ENCODE results near the gene TSC2.

Gene TSC2

GRCh38 chr16:2047330-2048115 is at the start of gene TSC2, which contains the start of gene NTHL1:
TSC2 (plus strand) TSS chr16:2047985; CDS start chr16:2048616, 631 bp downstream.
NTHL1 (minus strand) TSS chr16:2047834; CDS start chr16:2047823, 11 bp downstream.
- peak; percentile 96 for DNase-seq

DNA sequence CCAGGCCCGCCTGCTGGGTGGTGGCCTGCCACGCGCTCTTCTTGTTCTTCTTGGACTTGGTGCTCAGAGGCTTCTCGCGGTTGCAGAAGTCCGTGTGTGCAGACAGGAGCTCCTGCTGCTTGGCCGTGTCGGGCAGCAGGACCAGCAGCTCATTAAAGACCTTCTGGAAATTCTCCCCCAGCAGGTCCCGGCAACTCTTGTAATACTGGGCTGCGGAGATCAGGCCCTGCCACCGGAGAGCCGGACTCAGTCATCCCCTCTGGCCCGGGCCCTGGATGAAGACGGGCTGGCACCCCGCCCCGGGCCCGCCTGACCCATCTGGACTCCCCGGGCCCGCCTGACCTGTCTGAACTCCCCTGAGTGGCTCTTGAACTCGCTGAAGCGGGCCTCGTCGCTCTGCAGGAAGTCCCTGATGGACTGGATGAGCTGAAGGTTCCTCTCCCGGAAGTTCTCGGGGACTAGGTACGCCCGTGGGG is 49.4 kb upstream of the TSC2 start:
- no peak for DNase-seq

DNA sequence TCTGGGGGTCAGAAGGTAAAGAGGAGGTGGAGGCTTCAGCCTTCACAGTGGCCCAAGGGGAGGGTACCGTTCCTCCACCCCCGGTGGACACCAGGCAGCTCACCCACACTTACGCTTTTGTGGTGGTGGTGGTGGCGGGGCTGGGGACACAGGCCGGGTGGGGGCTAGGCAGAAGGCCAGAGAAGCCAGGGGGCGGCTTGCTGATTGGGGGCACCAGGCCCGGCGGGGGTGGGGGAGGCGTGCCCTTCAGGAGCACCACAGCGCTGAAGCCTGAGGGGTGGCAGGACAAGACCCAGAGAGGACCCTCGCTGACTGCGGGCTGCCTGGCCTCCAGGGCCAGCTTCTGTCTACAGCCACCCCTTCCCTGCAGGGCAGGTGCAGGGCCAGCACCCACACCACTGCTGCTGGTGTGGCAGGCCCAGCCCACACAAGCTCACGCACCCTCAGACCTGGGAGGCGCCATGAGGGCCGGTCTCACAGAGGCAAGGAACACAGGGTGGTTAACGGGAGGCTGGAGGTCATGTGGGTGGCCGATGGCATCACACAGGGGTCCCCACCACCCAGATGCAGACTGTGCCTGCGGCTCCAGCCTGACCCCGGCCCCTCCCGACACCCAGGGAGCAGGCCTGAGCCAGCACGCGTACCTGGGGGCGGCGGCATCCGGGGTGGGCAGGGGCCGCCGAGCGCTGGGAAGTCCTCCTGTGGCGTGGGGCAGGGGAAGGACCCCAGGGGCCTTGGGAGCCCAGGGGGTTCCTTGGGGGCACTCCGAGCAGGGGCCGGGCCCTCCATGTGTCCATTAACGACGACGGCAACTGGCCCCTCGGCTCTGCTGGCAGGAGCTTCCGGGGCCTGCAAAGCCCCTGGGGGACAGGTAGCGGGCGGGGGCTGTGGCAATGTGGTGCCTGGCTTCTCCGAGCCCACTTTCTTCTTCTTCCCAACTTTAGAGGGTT is 48.7 kb upstream of the TSC2 start:
- DNase-seq = no peak

DNA sequence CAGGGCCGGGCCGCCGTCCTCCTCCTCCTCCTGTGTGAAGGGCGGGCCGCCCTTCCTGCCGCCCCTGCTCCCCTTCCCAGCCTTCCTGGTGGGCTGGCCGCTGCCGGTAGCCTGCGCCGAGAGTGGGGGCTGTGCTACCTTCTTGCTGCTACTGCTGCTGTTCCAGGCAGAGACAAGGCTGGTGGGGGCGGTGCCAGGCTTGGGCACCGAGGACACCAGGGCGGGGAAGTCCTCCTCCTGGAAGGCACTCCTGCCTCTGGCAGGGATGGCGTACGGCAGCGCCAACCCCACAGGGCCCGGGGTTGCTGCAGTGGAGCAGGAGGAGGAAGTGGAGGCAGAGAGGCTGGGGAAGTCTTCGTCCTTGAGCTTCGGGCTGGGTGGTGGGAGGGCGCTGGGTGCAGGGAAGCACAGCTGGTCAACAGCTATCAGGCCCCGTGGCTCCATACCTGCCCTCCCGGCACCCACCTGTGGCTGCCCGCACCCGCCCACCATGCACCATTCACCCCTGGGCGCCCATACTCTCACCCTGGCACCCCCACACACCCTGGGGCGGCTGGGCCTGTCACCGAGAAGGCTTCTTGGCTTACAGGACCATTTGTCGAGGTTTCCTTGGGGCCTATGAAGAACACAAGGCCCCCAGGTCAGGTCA is 47.8 kb upstream of the TSC2 start:
- no peak for DNase-seq

DNA sequence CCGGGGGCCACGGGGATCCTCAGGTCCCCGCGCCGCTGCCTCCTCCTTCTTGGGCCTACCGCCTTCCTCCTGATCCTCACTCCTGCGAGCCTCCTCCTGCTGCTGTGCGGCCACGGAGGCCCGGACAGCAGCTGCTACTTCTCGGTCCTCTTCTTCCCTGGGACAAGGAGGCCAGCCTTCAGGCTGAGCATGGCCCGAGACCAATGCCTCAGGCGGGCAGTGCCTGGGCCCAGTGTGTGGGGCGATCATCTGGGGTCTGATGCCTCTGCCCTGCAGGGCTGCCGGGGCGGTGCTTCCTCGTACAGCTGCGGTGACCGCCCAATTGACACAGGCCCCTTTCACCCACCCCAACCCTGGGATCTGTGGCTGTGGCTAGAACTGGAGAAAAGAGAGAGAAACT is 46.8 kb upstream of the TSC2 start:
- DNase-seq = no peak

DNA sequence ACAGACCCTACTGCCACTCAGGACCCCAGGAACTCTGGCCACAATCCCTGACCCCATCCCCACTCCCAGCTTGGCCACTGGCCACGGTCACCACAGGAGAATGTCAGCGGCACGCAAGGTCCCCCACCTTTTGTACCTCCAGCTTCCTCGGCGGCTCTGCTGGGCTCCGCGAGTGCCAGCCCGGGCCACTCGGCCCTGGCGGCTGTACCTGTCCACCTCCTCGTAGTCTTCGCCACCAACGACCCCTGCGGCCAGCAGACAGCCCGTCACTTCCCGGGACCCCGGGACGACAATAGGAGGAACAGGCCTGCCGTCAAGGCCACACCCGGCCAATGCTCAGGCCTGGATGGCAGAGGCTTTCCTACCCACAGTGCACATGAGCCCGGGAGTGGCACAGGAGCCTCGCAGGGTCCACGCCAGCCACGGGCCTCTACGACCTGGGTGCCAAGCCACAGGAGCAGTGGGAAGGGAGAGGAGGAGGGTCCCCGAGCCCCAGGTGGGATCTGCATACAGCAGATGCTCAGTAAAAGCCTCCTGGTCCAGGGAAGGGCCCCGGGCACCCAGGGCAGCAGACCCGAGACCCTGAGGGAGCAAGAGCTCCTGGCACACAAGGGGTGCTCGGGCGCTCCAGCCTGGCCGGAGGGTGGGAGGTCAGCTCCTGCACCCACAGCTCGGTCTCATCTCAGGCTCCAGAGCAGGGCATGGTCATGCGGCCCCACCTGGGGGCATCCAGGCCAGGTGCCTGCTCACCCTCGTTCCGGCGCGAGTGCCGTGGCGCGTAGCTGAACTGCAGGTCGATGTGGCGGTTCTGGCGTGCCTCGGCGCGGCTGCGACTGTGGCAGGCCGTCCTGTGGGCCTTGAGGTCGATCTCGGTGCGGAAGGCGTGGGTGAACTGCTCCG is 46.1 kb upstream of the TSC2 start:
- DNase-seq = no peak

DNA sequence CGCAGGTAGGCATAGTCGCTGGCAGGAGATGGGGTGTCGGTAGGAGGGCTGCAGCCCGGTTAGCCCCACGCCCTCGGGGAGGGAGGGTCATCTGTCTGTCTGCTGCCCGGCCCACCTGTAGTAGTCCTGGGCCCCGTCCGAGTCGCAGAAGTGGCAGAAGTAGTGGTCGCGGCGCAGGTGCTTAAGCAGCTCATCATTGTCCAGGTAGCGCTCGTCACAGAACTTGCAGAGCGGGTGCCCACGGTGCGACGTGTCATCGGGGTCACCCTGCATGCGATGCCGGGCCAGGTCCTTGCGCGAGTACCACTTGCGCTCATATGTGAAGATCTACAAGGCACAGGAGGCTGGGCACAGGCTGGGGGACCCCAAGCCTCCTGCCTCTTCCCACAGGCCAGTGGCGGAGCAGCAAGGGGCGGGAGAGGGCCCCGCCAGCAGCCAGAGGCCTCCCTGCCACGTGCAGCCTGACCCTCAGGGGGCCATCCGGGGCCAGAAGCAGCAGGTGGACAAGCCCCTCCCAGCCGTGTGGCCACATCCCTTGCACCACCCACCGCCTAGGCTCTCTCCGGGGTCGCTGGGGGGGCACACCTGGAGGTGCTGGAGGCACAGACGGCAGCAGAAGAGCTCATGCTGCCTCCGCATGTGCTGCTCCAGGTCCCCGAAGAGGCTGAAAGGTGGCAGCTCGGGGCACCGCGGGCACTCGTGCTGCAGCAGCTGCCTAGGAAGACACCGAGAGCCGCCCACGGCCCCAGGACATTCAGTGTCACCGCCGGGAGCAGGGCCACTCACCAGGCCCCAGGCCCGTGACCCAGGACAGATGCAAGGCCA is 45.2 kb upstream of the TSC2 start:
- no peak for DNase-seq

- DNase-seq = no peak
These were observed 44.5 kb upstream of the TSC2 start for GRCh38 chr16:2003231-2003826.

- peak; percentile 97 for DNase-seq
These were observed 43.8 kb upstream of the TSC2 start for GRCh38 chr16:2003827-2004641.

DNA sequence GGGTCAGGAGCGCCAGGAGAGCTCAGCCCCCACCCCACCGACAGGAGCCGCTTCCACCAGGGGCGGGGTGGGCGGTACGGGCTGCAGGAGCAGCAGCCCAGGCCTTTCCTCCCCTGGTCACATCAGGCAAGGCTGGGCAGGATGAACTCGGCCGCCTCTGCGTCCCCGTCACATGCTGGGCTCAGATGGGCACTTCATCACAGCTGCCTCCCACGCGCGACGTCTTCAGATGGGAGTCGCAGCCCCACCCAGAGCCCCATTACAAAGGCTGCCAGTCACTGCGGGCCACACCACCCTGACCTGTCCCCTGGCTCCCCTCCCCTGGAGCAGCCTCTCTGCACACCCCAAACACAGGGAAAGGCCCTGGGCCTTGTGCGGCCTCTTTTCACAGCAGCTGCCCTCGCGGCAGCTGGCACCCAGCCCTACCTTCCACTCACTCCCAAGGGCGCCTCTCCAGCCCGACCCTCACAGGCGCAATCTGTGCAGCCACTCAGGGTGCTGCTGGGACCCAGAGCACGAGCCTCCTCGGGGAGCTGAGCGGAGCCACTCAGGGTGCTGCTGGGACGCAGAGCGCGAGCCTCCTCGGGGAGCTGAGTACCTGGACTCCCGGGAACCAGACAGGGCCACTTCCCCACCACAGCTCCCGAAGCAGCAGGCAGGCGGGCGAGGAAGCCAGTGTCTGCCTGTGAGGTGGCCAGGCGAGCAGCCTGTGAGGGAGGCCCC is 42.8 kb upstream of the TSC2 start:
- peak; percentile 45 for DNase-seq

- DNase-seq = no peak
These were observed 42.1 kb upstream of the TSC2 start for GRCh38 chr16:2005646-2006045.

DNA sequence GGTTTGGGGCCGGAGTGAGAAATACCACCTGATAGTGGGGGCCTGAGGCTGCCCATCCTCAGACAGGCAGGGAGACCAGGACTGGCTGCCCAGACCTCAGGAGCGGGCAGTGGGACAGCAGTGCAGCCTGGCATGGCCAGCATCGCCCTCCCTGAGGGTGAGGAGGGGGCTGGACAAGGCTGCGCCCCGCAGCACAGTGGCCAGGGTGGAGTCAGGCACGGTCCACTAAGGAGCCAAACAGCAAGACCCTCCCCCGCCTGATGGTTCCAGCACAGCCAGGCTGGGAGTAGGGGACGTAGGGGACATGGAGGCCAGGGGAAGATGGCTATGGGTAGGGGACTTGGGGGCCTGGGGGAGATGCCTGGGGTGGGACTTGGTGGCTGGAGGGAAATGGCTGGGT is 41.5 kb upstream of the TSC2 start:
- DNase-seq = no peak

- peak; percentile 25 for DNase-seq
These were observed 40.5 kb upstream of the TSC2 start for GRCh38 chr16:2007081-2007836.

- peak; percentile 88 for DNase-seq
These were observed 39.7 kb upstream of the TSC2 start for GRCh38 chr16:2008009-2008526.

- peak; percentile 62 for DNase-seq
These were observed 39.1 kb upstream of the TSC2 start for GRCh38 chr16:2008631-2009163.

DNA sequence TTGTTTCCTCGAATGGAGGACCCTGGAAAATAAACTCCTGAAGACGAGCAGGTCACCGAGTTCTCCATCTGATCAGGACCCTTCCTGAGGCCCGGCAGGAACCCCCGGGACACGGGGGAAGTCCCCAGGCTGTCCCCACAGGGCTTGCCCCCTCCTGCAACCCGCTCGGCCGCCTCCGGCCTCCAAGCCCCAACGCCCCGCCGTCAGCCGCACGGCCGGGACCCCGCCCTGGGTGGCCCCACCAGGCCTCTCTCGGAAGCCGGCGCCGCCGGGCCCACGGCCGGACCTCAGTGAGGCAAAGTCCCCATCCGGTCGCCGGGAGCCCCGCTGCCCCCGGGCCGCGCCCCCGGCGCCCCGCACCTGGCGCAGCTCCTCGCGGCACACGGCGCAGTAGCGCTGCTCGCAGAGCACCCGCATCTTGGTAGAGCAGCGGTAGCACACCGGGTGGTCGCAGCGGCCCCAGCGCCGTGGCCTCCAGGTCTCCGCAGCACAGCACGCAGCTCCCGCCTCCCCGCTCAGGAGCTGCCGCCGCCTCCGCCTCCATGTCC is 38.5 kb upstream of the TSC2 start:
- DNase-seq = peak; percentile 64

GRCh38 chr16:2009791-2010510 is 37.8 kb upstream of the TSC2 start, which contains the start of gene ZNF598:
ZNF598 (minus strand) TSS chr16:2009821.
- peak; percentile 95 for DNase-seq
